Measurements from ENCODE around the gene EZR. TPM values are rescaled to one million over a fixed set of nuclear protein-coding genes. Genes with fewer than 3 reads are reported as not detected.

EZR gene
- polyA plus RNA-seq, 3 donors = 68.1 to 95.8 (median 86.3) TPM

DNA sequence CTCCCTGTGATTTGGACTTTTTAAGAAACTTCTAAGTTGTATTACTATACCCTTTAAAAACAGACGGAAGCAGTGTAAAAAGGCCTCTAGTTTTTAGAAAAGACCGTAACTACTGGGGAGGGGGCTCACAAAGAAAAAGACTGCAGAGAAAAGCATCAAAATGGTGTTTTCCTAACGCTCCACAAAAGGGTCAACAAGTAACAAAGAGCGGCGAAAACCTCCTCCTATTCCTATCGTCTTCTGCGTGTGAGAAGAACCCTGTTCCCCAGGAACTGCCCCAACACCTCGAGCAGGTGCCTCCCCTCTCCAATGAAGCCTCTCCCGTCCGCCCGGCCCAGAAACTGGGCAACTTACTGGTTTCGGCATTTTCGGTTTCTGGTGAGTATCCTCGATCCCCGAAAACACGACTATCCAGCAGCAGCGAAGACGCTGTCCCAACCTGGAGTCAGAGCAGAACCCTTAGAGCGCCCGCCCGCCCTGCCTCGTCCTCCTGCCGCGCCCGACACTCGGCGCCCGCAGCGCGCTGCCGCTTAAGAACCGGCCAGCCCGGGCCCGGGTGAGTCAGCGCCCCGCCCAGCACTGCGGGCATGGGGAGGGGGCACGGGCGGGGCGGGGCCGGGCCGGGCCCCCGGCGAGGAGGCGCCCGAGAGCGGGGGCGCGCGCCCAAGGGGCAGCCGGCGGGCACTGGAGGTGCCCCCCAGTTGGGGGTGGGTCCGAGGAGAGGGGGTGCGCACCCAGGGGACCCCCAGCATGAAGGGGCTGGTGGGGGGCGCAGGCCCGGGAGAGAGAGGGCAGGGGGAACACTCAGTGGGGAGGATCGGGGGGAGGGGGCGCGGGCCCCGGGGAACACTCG lies 1.2 kb downstream of the EZR start:
- intact Hi-C loops (cut with micrococcal nuclease) = loop anchor here (2.0 to 5.0 kb wide), 3 partner anchors 34 to 54 kb away; no protein-coding TSS in a partner anchor
- Histone ChIP-seq H3K36me3 (replicated peaks in 1 of 2; ENCODE audit: control insufficient read depth in 1 of 2, insufficient read depth in 2 of 2, low read length in 2 of 2) (peaks cover 0 to 16% of the 10 kb centered on the region in 2 donors), H3K27ac (ENCODE audit: low read depth in 1 of 2, low read length in 2 of 2) (peak overlapping the region; percentile 88 to 92), H3K79me2 (ENCODE audit: insufficient read depth, low read length) (peaks cover 50% of the 10 kb centered on the region), H3K9me3 (replicated peaks in 1 of 2; ENCODE audit: control insufficient read depth in 1 of 2, insufficient read depth in 1 of 2, low read length in 2 of 2) (no peaks in the 10 kb centered on the region), H3K4me1 (ENCODE audit: control insufficient read depth in 1 of 2, insufficient read depth in 2 of 2, low read length in 2 of 2) (peaks cover 40 to 56% of the 10 kb centered on the region in 2 donors), H3K4me3 (replicated peaks in 1 of 3; ENCODE audit: low read depth in 2 of 3, low read length in 3 of 3) (peak overlapping the region; percentile 57 to 88 (median 76)), H3K27me3 (ENCODE audit: control insufficient read depth in 2 of 2, insufficient read depth in 2 of 2, low read length in 2 of 2) (no peaks in the 10 kb centered on the region), H2AFZ (ENCODE audit: insufficient read depth, low read depth, low read length, poor library complexity, severe bottlenecking) (no peak overlapping the region), H4K20me1 (ENCODE audit: insufficient read depth, low read length) (peaks cover 50% of the 10 kb centered on the region), H3K9ac (ENCODE audit: insufficient read depth, low read length, poor library complexity, severe bottlenecking) (peak overlapping the region; percentile 95), H3K4me2 (replicated peaks; ENCODE audit: extremely low read depth, low read length, poor library complexity, severe bottlenecking) (peak overlapping the region; percentile 73)
- Mint-ChIP-seq H3K27me3 (ENCODE audit: low read depth in 3 of 3) (peaks cover 0 to 3% (median 3%) of the 10 kb centered on the region in 3 donors), H3K9me3 (peaks cover 0 to 2% (median 0%) of the 10 kb centered on the region in 7 donors), H3K4me1 (peaks cover 52% of the 10 kb centered on the region), H3K27ac (peak overlapping the region; percentile 91 to 98 (median 97)), H3K36me3 (peaks cover 41 to 42% of the 10 kb centered on the region in 2 donors), H3K4me3 (peak overlapping the region; percentile 99 to 100)
- 2% methylated on average over 43 of the region's 61 CpGs for WGBS (ENCODE audit: insufficient coverage)
- peak; percentile 77 to 85 (median 80) for DNase-seq
- no peak for TF ChIP-seq CTCF (IDR thresholded peaks at IDR 0.05)

DNA sequence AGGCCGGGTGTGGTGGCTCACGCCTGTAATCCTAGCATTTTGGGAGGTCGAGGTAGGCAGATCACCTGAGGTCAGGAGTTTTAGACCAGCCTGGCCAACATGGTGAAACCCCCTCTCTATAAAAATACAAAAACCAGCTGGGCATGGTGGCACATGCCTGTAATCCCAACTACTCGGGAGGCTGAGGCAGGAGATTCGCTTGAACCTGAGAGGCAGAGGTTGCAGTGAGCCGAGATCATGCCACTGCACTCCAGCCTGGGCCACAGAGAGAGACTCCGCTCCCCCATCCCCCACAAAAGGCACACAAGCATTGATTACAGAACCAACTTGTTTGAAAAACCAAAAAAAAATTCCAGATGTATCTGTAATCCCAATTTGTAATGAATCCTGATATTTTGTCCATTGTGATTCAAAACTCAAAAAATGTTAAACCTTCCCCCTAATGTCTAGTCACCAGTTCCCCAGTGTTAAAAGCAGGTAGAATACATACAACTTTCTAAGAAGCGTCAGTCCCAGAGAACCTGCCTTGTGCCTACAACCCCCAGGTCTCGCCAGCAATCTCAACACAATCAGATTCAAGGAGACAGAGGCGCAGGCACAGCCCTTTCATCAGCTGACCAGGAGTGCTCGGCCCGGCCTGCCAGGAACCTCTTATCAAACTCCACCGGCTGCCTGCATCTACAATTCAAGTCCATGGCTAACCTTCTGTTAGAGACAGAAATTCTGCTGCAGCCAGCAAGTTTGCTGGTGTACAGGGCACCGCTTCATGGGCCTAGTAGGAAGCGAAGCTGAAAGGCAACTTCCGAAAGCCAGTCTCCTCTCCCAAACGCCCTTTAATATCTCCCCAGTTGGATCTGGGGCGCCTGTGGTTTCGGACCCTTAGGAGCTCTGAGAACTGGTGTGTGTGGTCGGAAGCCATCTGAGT lies 2.1 kb downstream of the EZR start:
- Mint-ChIP-seq H3K4me1 (peaks cover 61% of the 10 kb centered on the region), H3K27me3 (ENCODE audit: low read depth in 3 of 3) (peaks cover 0 to 3% (median 0%) of the 10 kb centered on the region in 3 donors), H3K27ac (peak overlapping the region; percentile 91 to 98 (median 97)), H3K4me3 (peak overlapping the region; percentile 99 to 100), H3K9me3 (peaks cover 0 to 3% (median 0%) of the 10 kb centered on the region in 7 donors), H3K36me3 (peaks cover 46 to 48% of the 10 kb centered on the region in 2 donors)
- 74% methylated on average over 9 of the region's 20 CpGs for WGBS (ENCODE audit: insufficient coverage)
- no peak for TF ChIP-seq CTCF (IDR thresholded peaks at IDR 0.05)
- no peaks in the 10 kb centered on the region for H3K9me3 ChIP-seq (replicated peaks in 1 of 2; ENCODE audit: control insufficient read depth in 1 of 2, insufficient read depth in 1 of 2, low read length in 2 of 2)
- H4K20me1 ChIP-seq (ENCODE audit: insufficient read depth, low read length) = peaks cover 59% of the 10 kb centered on the region
- peak overlapping the region; percentile 95 for H3K9ac ChIP-seq (ENCODE audit: insufficient read depth, low read length, poor library complexity, severe bottlenecking)
- peak overlapping the region; percentile 73 for H3K4me2 ChIP-seq (replicated peaks; ENCODE audit: extremely low read depth, low read length, poor library complexity, severe bottlenecking)
- peak overlapping the region; percentile 57 to 88 (median 76) for H3K4me3 ChIP-seq (replicated peaks in 1 of 3; ENCODE audit: low read depth in 2 of 3, low read length in 3 of 3)
- peak overlapping the region; percentile 77 to 88 for H3K27ac ChIP-seq (ENCODE audit: low read depth in 1 of 2, low read length in 2 of 2)
- no peak for DNase-seq
- H3K36me3 ChIP-seq (replicated peaks in 1 of 2; ENCODE audit: control insufficient read depth in 1 of 2, insufficient read depth in 2 of 2, low read length in 2 of 2) = peaks cover 0 to 19% of the 10 kb centered on the region in 2 donors
- H2AFZ ChIP-seq (ENCODE audit: insufficient read depth, low read depth, low read length, poor library complexity, severe bottlenecking) = no peak overlapping the region
- peaks cover 59% of the 10 kb centered on the region for H3K79me2 ChIP-seq (ENCODE audit: insufficient read depth, low read length)
- intact Hi-C loops (cut with micrococcal nuclease) = loop anchor here (5.0 kb wide), 2 partner anchors 35 to 55 kb away; no protein-coding TSS in a partner anchor
- H3K27me3 ChIP-seq (ENCODE audit: control insufficient read depth in 2 of 2, insufficient read depth in 2 of 2, low read length in 2 of 2) = no peaks in the 10 kb centered on the region
- H3K4me1 ChIP-seq (ENCODE audit: control insufficient read depth in 1 of 2, insufficient read depth in 2 of 2, low read length in 2 of 2) = peaks cover 48 to 65% of the 10 kb centered on the region in 2 donors
